NCI-H2196 treated with DMSO at 0.1 percent for 48 hours (cell line): ENCODE measurements around the gene BSN.

Source experiments
- DNase-seq: peaks from one replicate; lab custom pipeline; 2025; ENCODE audit not compliant: unreplicated experiment; lab: John Stamatoyannopoulos, UW

The BSN gene

DNA sequence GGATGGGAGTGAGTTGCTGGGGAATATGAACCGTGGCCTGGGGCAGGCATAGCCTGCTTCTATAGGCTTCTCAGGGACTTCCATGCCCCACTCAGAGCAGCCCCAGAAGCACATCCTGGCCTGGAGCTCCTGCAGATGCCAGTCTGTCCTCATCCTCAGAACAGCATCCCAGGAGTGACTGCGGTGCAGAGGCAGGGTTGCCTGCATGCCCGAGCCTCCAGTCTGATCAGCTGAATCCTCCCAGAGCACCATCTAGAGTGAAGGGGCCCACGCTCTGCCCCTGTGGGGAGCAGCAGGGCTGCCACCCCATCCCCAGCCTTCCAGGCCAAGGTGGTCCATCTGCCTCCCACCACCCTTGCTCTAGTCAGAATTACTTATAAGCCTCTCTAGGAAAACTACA, 75.2 kb downstream of the BSN start:
- DNase-seq, result no peak

DNA sequence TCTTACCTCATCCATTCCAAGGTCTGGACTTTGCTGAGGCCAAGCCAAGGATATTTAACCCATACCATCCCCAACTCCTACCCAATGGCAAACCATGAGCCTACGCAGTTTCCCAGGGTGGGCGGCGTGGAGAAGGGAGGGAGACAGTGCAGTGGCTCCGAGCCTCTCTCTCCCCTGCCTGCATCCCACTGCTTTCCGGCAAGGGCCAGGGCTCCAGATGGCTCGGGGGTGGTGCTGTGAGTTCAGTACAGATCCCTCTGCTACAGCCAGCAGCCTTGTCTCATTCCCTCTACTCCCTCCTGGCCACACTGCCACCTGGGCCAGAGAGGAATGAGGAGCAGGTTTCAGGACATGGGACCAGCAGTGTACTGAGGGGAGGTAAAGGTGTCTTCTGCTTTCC, 75.6 kb downstream of the BSN start:
- DNase-seq, result no peak

- DNase-seq, result no peak
Observed at GRCh38 chr3:49630784-49631183, 76.5 kb downstream of the BSN start.

DNA sequence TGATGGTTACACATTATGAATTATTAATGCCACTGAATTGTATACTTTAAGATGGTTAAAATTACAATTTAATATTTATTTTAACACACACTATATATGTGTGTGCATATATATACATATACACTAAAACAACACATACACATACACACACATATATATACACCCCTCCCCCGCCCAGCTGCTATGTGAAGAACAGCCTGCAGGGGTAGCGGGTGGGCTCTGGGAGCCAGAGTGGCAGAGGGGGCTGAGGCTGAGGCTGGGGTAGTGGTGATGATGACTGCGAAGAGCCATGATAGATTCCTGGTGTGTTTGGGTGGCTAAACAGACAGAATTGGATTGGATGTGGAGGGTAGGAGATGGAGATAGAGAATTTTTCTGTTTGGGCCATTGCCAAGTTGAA, 80.5 kb downstream of the BSN start:
- DNase-seq, result no peak

DNA sequence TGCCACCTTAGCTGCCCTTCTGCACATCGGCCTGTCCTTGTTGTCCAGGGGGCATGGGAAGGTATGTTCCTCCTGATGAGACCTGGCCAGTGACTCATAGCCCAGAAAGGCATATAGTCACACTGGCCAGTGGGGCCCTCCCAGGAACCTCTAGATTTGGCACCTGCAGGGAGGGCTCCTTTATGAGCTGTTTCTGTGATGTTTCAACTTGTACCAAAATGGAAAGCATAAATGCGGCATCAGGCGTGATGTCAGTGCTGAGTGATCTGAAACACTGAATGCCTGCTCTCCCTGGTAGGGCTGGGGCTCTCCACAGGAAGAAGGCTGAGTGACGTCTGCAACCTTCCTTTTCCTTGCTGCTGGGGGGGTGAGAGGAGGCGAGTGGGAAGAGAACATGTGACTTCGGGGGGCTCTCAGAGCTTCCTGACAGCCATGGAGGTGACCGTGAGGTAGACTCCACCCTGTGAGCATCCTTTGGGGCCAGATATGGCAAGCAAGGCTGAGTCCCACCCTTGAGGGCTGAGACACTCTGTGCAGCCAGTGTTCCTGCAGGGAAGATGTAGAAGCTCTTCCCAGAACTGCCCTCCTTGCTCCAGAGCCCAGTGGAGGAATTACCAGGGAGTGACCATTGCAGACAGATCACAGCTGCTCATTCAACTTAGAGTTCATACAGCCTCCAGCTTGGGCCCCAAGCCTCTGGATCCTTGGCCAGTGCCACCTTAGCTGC, 82.8 kb downstream of the BSN start:
- no peak for DNase-seq

GRCh38 chr3:49638445-49638844, 84.2 kb downstream of the BSN start:
- DNase-seq, result no peak

- no peak for DNase-seq
Observed at GRCh38 chr3:49639551-49639950, 85.3 kb downstream of the BSN start.

GRCh38 chr3:49641292-49641691, 87.0 kb downstream of the BSN start:
- no peak for DNase-seq

DNA sequence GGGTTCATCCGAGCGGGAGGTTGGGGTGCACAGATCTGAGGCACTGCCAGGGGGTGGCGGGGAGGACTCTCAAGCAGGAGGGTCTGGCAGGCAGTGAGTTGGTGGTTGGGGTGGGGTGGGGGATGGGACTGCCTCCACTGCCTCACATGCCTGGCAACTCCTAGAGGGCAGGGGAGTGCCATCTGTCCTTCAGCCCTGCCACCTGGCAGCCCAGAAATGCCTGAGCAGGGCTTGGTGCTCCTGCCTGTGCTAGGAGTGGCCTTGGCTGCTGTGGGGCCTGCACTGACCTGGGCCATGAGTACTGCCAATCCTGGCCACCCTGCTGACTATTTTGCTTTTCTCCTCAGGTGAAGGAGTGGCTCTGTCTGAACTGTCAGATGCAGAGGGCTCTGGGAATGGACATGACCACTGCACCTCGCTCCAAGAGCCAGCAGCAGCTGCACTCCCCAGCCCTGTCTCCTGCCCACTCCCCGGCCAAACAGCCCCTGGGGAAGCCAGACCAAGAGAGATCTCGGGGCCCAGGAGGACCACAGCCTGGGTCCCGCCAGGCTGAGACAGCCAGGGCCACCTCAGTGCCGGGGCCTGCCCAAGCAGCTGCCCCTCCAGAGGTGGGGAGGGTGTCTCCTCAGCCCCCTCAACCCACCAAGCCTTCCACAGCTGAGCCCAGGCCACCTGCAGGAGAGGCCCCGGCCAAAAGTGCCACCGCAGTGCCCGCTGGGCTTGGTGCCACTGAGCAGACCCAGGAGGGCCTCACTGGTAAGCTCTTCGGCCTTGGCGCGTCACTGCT, 87.8 kb downstream of the BSN start:
- no peak for DNase-seq

DNA sequence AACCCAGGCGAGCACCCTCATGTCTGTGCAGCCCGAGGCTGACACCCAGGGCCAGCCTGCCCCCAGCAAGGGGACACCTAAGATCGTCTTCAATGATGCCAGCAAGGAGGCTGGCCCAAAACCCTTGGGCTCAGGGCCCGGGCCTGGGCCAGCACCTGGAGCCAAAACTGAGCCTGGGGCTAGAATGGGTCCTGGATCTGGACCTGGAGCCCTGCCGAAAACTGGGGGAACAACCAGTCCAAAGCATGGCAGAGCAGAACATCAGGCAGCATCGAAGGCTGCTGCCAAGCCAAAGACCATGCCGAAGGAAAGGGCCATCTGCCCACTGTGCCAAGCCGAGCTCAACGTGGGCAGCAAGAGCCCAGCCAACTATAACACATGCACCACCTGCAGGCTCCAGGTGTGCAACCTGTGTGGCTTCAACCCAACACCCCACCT, 88.5 kb downstream of the BSN start:
- DNase-seq, result no peak

- no peak for DNase-seq
Observed at GRCh38 chr3:49644684-49645083, 90.4 kb downstream of the BSN start.

DNA sequence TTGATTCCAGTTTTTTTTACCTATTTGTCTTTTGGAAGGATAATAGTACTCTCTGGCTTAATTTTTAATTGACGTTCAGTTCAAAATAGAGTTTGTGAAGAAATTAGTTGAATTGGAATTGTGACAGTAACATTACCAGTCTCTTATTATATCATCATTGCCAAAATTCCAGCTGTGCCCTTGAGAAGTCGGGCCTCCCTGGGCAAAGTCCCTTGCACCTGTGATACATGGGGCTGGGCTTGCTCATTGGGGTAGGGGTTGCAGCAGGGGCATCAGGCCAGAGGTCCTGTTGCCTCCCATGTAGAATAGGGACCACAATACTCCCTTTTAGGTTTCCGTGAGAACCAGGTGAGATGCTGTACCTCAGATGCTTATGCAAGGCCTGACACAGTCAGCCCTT, 92.0 kb downstream of the BSN start:
- no peak for DNase-seq

- DNase-seq, result no peak
Observed at GRCh38 chr3:49647741-49648140, 93.5 kb downstream of the BSN start.

DNA sequence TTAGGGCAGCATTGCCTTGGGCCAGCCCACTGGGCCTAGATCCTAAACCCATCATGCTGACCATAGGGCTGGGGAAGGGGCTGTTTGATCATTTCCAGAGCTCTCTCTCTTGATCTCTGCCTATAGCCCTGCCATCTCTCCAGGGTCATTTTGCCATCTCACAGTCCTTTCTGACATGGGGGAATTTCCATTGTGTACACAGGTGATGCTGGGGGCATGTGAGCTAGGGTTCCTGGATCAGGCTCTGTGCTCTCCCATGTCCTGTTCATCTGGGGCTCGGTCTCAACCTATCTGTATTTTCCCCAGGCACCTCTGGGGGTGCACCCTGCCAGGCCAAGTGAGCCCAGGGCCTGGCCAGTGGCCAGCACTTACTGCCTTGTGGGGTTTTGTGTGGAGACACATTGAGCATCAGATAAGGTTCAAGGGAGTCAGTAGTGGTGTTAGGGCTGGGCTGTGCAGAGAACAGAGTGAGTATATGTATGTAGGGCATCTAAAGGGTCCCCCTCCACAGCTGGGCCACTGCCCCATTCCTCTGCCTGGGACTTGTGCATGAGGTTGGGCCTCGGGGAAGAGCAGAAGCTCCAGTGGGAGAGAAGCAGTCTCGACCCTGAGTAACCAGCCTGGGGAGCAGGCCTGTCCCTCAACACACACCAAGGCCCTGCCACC, 94.2 kb downstream of the BSN start:
- no peak for DNase-seq

DNA sequence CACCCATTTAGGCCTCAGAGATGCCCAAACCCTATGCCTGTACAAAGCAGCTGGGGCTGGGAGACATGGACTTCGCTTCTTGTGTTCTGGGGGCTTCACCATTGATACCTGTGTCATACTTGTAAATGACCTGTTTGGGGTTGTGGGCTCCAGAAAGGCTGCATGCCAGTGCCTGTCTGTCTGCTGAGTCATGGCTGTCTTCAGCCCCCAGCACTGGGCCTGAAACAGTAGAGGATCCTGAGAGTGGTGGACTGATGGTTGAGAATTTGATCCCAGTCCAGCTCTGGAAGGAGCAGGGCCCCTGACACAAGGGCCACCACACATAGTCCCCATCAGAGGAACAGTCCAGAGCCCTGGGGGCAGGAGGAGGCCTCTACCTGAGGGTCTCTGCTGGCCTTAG, 95.3 kb downstream of the BSN start:
- no peak for DNase-seq

- no peak for DNase-seq
Observed at GRCh38 chr3:49650177-49650576, 95.9 kb downstream of the BSN start.

GRCh38 chr3:49650637-49651036, 96.4 kb downstream of the BSN start:
- no peak for DNase-seq

- no peak for DNase-seq
Observed at GRCh38 chr3:49652218-49652902, 98.1 kb downstream of the BSN start.

GRCh38 chr3:49652903-49653415, 98.7 kb downstream of the BSN start:
- no peak for DNase-seq

DNA sequence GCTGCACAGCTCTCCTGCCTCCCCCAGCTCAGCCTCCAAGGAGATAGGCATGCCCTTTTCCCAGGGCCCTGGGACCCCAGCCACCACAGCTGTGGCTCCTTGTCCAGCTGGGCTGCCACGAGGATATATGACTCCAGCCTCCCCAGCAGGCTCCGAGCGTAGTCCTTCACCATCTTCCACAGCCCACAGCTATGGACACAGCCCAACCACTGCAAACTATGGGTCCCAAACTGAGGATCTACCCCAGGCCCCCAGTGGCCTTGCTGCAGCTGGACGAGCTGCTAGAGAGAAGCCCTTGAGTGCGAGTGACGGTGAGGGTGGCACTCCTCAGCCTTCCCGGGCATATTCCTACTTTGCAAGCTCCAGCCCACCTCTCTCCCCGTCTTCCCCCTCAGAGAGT, 99.3 kb downstream of the BSN start:
- DNase-seq, result no peak

DNA sequence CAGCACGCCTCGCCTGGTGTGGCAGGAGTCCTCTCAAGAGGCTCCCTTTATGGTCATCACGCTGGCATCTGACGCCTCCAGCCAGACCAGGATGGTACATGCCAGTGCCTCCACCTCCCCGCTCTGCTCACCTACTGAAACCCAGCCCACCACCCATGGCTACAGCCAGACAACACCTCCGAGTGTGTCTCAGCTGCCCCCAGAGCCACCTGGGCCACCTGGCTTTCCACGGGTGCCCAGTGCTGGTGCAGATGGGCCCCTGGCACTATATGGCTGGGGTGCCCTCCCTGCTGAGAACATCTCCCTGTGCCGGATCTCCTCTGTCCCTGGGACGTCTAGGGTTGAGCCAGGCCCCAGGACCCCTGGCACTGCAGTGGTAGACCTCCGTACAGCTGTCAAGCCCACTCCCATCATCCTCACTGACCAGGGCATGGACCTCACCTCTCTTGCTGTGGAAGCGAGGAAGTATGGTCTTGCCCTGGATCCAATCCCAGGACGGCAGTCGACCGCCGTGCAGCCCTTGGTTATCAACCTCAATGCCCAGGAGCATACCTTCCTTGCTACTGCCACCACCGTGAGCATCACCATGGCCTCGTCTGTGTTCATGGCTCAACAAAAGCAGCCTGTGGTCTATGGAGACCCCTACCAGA, 100.0 kb downstream of the BSN start:
- no peak for DNase-seq
